ENCODE measurements around the gene STARD4. TPM values are rescaled to one million over a fixed set of nuclear protein-coding genes. Genes with fewer than 3 reads are reported as not detected.

STARD4 gene
- total and polyA plus RNA-seq, 12 donors: 7.2 to 142 (median 24.1) TPM

- H3K4me3 ChIP-seq: no peak overlapping the region
- H3K27ac ChIP-seq: no peak overlapping the region
- DNase-seq: no peak
- no peaks in the 10 kb centered on the region for H3K9me3 ChIP-seq (replicated peaks in 1 of 3)
- intact Hi-C loops (cut with DNase I): no loop called here
- no peak for TF ChIP-seq POLR2A (IDR thresholded peaks at IDR 0.05)
- H3K4me1 ChIP-seq (replicated peaks in 1 of 2): peaks cover 0 to 20% of the 10 kb centered on the region in 2 donors
- H3K27me3 ChIP-seq: no peaks in the 10 kb centered on the region
- no peaks in the 10 kb centered on the region for H3K36me3 ChIP-seq (replicated peaks in 1 of 2)
- WGBS, 4 donors: 87 to 93% (median 90%) methylated on average over 1 of the region's 1 CpG
Observed at GRCh38 chr5:111453295-111453694, 59.0 kb downstream of the STARD4 start.

DNA sequence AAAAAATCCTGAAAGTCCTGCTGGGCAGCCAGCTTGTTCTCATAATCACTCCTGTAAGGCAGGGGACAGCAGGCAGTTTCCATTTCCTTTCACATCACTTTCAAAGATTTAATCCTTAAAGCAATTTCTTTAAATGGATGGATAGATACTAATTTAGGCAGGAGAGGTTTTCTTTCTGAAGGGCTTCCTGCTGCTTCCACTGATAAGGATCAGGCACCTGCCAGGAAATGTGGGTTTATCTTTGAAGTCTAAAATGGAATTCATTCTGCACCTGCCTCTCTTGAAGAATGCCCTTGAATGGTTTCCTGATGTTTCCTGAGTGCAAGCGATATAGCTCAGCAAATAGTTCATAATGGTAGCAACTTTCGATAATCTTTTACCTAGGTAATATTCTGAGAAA lies 64.5 kb downstream of the STARD4 start:
- WGBS, 4 donors: 19 to 32% (median 22%) methylated on average over 2 of the region's 2 CpGs
- no peaks in the 10 kb centered on the region for H3K4me1 ChIP-seq (replicated peaks in 1 of 2)
- no peaks in the 10 kb centered on the region for H3K36me3 ChIP-seq (replicated peaks in 1 of 2)
- no peak overlapping the region for H3K4me3 ChIP-seq
- intact Hi-C loops (cut with DNase I): no loop called here
- no peak for DNase-seq
- no peak overlapping the region for H3K27ac ChIP-seq
- no peaks in the 10 kb centered on the region for H3K9me3 ChIP-seq (replicated peaks in 1 of 3)
- H3K27me3 ChIP-seq: no peaks in the 10 kb centered on the region
- TF ChIP-seq CTCF (IDR thresholded peaks at IDR 0.05) (no peak), POLR2A (IDR thresholded peaks at IDR 0.05) (no peak)

- Histone ChIP-seq H3K27ac (no peak overlapping the region), H3K4me3 (no peak overlapping the region), H3K27me3 (no peaks in the 10 kb centered on the region), H3K36me3 (replicated peaks in 1 of 2) (no peaks in the 10 kb centered on the region), H3K4me1 (replicated peaks in 1 of 2) (no peaks in the 10 kb centered on the region), H3K9me3 (replicated peaks in 1 of 3) (no peaks in the 10 kb centered on the region)
- 82 to 85% (median 84%) methylated on average over 1 of the region's 1 CpG for WGBS, 4 donors
- no peak for DNase-seq
- intact Hi-C loops (cut with DNase I): no loop called here
- TF ChIP-seq POLR2A (IDR thresholded peaks at IDR 0.05): no peak
- TF ChIP-seq CTCF (IDR thresholded peaks at IDR 0.05): no peak
Observed at GRCh38 chr5:111447099-111447498, 65.2 kb downstream of the STARD4 start.

Other genes with a start within 250 kb of the STARD4 start
- 100 to 1,000 TPM in 2 of 9 donors, 10 to 100 TPM in 7; 11.4 to 247 (median 78.0) TPM for gene NREP, start 244.7 kb upstream of the STARD4 start, total RNA-seq
- 10 to 100 TPM; 35.1 to 50.6 (median 41.9) TPM for gene NREP, start 244.7 kb upstream of the STARD4 start, polyA plus RNA-seq

Data from adrenal gland (tissue), 12 donors.